GM18508 (cell line): ENCODE data around the gene ADGRB2.

Experiments
- ATAC-seq: cut with Tn5 transposase; IDR thresholded peaks from one replicate; pipeline ENCODE4 v1.9.1; 2021; ENCODE audit warnings: moderate number of reproducible peaks; ENCODE audit not compliant: insufficient read depth, unreplicated experiment

ADGRB2 gene

DNA sequence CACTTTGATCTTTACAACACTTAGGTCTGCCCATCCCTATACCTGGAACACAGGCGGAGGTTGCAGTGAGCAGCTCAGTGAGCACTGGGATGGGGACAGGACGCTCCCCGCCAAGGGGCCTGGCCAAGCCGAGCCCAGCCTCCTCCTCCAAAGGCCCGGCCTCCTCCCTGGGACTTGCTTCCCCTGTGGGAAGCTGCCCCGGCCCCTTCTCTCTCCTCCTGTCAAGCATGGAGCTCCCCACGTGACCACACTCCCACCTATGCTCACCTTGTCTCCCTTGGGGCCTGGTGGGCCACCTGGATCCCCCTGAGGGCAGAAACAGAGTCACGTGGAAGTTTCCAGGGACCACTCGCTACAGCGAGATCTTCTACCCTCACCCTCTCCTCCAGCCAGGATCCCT is 73.2 kb downstream of the ADGRB2 start:
- no peak for ATAC-seq

DNA sequence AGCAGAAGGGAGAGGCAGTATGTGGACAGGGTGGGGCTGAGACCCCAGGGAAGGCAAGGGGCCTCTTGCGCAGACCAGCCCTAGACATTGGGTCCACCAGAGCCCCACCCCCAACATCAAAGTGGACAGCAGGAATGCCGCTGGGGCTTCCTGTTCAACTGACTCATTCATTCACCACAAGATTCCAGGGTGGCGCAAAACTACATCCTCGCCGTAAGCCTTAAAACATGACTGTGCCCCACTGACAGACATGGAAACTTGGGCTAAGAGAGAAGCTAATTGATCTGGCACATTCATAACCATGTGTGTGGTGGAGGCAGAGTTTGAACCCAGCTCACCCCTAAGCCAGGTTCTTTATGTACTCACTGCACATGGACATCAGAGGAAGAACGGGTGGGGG is 74.3 kb downstream of the ADGRB2 start:
- ATAC-seq: no peak

DNA sequence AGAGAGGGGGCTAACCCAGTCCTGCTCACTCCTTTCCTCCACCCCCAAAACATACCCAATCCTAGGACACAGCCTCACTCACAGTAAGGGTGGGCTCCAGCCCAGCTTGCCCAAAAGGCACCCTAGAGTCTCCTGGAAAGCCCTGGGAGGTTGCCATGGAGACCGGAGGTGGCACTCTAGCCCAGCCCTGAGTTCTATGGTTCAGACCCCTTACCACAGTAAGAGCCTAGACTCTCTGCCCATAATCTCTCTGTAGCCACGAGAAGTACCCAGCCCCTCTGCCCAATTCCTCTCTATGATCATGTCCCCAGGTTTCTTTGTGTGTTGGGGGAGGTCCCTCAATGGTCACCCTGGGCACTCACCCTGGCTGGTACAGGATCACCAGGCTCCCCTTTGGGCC is 74.8 kb downstream of the ADGRB2 start:
- no peak for ATAC-seq

DNA sequence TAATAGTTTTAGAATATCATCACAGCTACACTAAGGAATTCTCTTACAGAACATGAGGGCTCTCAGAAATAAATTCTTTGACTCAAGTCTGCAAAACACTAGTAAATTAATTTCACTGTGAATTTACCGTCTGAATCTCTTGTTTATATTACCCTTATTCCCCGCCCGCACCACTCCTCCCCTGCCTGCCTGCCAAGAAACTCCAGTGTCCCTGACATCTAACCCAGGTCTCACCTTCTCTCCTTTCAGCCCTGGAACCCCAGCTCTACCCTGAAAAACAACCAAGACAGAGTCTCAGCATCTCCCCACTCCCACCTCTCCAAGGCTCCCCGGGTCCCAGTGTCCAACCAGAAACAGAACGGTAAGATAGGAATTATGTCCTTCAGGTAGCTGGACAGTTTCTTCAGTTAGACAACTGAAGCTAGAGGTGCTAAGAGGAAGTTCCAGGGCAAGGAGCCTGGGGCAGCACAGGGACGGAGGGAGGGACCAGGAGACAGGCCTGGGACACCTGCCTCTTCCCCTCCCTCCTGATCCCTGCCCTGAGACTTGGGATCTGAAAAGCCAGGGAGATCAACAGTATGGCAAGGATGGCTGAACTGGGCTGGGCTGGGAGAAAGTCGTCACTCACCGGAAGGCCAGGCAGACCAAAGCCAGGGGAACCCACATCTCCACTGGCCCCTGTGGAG is 75.8 kb downstream of the ADGRB2 start:
- ATAC-seq: no peak

DNA sequence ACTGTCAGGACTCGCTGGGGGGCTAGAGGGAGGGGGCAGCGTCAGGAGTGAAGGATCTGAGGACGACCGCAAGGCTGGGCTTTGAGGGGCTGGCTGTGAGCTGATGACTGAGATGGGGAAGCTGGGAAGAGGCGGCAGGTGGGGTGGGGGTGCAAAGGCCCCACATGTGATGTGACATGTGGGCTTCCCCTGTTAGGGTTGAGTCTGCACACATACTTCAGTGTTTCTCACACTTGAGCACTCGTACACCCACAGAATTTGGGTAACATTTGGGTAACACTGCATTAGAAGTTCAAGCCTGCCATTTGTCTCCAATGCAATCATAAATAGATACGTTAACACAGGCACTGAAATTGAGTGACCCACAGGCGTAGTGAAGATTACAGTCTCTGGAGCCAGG is 76.5 kb downstream of the ADGRB2 start:
- ATAC-seq: no peak

DNA sequence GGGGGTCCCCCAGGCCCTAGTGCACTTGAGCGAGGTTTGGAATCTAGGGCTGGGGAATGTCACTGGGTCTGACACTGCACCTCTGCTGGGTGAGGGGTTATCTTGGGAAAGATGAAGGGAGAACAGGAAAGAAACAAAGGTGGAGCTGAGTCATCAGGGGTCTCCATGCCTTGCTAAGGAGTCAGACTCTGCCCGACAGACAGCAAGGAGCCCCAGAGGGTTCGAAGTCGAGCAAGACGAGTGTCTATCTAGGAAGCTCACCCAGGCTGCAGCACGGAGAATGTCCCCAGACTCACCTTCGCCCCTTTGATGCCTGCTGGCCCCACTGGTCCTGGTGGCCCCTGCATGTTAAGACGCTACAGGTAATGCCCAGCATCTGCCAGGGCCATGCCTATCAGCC is 78.3 kb downstream of the ADGRB2 start:
- ATAC-seq: no peak

DNA sequence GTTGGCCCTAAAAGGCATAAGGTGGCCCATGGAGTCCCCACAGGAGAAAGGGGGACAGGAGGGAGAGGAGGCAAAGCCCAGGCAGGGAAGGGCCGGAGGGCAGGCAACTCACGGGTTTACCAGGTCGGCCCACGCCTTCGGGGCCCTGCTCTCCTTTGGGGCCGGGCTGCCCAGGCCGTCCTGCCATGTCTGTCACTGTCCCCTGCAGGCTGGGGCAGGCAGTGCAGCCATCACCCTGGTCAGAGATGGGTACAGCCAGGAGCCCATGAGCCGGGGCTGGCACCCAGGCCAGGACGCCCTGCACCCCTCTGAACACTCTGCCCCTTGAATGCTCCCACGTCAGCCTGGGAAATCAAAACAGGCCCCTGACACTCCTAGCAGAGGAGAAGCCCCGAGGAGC is 80.1 kb downstream of the ADGRB2 start:
- ATAC-seq: no peak

DNA sequence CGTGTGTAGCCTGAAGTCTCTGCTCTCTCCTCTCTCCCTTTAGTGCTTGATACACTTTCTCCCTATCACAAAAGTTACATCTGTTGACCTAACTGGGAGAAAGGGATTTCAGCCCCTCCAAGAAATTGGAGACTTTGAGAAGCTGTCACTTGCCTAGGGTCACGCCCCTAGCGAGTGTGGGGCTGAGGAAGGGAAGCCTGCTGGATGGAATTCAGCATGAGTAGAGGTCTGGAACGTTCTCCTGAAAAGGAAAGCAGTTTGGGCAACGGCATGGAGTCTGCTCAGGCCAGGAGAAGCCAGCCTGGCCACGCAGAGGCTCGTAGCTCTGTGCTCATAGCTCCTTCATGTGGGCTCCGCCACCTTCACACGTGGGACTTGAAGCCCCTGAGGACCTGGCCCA is 82.7 kb downstream of the ADGRB2 start:
- ATAC-seq: no peak

DNA sequence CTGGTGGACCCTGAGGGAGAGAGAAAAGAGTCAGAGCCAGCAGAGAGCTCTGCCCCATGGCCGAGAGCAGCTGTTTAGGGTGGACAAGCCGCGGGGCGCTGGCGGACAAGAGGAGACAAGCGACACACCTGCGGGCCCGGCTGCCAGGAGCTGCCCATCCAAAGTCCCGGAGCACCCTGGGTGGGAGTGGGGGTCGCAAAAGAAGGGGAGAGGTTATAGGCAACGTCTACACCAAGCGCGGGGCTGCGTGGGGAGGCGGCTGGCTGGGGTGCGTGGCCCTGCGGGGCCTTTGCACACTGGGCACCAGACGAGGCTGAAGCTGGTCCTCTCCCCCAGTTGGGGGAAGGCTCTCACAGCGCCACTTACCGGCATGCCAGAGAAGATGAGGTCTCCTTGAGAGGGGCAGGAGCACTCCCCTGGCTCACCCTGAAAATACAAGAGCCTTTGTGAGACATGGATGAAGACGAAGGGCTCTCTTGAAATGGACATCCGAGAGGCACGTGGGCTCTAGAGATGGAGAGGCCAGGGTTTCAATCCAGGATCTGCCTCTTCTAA is 84.4 kb downstream of the ADGRB2 start:
- ATAC-seq: no peak

DNA sequence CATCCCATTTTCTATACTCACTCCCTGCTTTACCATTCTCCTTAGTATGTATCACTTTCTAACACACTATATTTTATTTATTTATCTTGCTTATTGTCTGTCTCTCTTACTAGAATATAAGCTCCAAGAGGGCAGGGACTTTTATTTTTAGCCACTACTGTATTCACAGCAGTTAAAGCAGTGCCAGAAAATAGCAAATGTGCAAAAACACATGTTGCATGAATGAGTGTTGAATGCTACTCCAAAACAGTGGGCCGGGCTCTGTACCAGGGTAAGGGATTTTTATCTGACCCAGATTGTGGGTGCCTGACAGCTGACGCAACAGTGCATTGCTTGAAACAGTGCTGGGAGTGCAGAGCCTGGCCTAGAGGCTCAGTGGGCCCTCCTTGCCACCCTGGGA is 85.0 kb downstream of the ADGRB2 start:
- no peak for ATAC-seq

DNA sequence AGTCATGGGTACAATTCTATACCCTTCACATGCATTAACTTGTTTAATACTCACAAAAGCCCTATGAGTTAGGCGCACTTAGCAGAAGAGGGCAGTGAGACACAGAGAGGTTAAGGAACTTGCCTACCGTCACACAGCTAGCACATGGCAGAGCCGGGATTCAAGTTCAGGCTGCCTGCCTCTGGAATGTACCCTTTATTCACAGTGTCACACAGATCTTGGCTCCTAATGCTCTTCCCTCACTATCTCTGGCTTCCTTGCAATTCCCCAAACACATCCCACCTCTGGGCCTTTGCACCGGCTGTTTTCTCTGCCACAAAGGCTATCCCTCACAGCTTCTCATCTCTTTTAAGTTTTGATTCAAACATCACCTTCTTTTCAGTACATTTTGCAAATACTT is 85.5 kb downstream of the ADGRB2 start:
- no peak for ATAC-seq

DNA sequence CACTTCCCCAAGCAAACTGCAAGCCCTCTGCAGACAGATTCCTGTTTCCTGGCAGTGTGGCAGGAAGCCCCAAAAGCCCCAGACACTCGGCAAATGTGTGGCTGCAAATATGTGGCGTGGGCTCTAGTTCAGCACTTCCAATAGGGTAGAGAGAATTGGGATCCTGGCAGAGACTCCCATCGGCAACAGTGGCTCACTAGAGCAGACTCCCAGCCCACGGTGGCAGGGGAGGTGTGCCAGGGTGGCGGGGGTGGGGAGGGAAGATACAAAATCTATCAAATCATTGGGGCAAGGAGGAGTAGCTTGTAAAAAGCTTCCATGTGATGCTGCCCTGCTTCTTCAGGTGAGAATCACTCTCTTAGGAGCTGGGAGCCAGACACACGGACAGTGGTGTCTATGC is 86.2 kb downstream of the ADGRB2 start:
- ATAC-seq: no peak

DNA sequence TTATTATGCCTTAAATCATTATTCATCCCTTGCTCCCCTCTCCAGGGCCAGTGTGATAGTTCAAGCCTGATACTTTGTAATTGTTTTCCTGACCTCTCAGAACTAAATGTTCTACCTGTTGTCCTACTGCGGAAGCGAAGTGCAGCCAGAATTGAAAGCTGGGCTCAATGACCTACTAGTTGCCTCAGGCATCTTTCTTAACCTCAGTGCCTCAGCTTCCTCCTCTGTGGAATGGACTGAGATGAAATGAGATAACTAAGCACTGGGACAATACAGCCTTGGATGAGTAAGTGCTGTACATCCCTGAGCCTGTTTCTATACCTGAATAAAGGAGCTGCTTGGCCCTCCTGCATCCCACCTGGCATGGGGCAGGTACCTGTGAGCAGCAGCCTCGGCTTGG is 86.7 kb downstream of the ADGRB2 start:
- ATAC-seq: no peak
